ENCODE data around the gene XIRP1.

Gene XIRP1

DNA sequence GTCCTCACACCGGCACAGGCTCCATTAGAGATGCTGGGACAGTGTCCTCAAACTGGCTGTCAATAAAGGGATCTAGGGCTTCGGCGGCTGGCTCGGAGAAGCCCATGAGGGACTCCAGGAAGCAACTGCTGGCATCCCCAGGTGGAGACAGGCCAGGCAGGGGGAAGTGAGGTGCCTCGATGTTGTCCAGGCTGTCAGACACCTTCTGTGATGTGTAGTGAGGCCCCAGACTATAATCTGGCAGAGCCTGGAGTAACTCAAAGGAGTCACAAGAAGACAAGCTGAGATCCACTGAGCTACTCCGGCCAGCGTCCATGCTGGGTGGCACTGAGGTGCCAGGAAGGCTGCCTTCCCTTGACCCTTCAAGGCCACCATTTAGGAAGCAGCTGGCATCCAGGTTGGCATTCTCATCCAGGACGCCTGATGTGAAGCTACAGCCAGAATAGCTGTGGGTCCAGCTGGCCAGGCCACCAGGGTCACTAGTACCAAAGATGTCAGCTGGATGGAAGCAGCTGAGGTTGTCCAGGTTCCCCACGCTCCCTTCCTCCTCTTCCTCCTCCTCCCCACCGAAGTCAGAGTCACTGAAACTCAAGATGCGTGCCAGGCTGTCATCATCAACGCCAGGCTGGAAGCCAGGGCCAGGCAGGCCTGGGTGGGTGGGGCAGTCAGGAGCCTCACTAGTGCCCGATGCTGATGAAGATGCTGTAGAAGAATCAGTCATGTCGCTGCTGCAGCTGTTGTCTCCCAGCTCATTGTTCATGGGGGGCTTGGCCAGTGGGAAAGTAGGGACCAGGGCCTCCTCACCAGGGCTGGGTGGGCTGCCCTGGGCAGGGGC lies 49.1 kb downstream of the XIRP1 start:
- DNase-seq: no peak

DNA sequence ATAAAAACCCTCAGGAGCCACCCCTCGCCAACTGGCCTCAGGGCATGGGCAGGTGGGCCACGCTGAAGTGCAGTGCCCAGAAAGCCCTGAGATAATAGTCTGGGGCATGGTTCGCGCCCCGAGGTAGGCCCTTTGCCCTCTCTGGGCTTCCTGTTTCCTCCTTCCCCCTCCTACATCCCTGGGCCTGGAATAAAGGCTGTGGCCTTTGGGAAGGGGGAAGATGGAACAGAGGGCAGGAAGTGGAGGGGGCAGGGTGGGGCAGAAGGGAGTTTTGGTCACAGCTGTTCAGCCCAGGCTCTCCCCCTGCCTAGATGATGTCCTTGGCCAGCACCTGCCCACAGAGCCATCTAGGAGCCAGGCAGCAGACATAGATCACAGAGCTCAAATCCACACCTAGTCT lies 50.3 kb downstream of the XIRP1 start:
- no peak for DNase-seq

DNA sequence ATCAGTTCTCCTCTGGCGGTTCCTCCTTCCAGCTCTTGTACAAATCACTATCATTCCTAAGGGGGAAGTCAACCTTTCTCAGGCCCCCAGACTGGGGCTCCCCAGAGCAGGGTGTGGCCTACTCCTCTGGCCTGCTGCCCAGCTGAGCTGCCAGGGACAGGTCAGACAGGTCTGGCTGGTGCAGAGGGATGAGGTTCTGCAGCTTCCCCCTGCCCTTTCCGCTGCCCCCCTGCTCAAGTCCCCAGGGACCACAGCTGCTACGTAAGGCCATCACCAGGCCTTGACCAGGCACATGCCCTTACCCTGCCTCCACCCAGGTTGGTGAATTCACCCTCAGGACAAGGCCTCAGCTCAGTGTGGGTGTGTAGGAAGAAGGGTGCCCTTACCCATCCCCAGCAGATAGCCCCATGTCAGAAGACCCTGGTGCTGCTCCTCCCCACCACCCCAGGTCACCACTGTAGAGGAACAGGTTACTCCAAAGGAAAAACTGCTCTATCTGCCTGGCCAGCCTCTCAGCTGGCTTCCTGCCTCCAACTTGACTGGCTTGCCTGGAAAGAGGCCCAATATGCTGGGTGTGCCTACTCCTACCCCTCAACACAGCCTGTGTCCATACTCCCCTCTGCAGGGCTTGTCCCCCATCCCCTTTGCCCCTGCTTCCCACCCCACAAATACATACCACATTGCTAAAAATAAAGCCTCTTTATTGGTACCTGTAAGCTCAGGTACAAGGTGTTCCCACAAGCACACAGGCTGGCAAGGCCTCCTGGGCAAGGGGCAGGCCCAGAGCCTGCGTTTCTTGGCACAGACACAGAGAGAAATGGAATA lies 51.0 kb downstream of the XIRP1 start:
- DNase-seq: no peak

DNA sequence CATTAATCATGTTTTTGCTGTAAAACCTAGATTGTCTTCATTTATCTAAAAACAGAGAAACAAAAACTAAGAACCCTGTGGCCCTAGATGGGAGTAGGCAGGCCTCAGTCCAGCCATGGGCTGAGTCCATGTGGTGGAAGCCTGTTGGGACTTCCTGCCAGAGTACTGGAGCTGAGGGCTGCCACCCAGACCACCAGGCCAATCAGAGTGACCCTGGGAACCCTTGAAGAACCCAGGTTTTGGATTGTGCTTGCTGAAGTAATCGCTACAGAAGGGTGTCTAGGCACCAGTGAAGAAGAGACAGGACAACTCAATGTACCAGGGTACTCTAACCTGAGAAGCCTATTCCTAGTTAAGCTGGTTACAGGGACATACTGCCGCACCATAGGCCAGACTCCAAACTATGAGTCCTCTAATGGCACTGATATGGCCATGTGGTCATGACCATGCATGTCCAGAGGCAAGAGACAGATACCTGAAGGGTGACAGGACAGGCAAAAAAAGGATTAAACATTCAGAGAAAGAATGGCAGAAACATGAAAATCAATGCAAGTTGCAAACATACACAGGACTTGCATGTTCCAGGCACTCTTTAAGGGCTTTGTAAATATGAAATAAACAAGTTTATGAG lies 51.9 kb downstream of the XIRP1 start:
- DNase-seq: no peak

DNA sequence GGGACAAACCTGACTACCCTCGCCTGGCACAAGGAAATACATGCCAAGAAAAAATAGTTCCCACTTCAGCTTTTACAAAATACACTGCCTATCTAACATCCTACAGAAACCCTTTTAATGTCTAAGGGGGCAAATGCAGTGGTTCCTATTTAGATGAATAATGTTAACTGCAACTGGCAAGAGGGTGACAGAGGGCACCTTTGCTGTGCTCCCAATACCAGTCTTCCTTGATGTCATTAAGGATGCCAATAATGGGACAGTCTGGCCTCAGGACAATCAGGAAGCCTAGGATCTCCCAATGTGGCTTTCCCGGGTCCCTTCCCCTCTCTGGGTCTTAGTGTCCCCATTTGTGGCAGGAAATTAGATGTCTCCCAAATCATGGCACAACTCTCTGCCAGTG lies 53.0 kb downstream of the XIRP1 start:
- no peak for DNase-seq

DNA sequence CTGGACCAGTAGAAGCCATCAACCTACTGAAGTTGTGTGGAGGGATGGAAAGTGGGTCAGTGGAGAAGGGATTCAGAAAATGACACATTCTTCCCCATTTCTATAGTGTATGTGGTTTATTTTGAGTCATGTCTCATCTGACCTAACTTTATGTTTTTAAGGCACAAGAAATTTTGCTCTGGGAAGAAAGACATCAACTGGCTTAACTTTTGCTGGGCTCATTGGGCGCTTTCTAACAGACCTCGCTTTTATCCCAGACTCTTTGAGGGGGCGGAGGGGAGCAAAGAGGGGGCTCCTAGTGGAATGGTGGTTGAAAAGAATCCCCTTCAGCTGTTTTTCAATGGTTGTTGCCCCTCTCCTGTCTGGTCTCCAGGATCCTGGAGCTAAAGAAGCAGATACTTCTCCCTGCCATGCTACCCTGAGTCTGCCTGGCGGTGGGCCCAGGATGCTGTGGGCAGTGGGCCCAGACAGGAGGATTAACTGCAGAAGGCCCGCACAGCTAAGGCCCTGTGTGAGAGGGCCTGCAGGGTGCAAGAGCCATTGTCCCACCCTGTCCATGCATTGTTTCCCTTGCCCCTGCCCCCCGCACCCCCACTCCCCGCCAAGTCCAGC lies 53.5 kb downstream of the XIRP1 start:
- no peak for DNase-seq

DNA sequence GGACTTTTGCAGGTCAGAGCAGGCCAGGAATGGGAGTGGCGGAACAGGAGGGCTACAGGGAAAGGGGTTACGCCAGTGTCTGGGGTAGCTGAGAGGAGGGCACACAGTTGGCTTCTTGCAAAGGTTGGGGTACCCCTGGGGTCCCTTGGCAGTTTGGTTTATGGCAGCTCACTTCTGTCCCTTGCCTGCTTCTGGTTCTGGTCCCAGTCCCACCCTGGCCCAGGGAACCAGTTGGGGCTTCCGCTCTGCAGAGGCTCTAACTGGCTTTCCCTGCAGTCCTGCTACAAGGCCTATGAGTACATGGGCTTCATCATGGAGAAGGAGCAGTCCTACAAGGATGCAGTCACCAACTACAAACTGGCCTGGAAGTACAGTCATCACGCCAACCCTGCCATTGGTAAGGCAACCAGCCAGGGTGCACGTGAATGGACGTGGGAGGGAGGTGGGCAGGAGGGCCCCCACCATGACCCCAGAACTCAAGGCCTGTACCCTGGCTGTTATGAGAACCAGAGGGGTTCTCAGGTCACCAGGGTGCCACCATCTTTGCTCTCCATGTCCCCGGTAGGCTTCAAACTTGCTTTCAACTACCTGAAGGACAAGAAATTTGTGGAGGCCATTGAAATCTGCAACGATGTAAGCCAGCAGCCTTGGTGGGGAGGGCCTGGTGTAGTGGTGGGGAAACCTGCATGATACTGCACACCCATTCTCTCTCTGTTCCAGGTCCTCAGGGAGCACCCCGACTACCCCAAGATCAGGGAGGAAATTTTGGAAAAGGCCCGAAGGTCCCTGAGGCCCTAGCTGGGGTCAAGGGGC lies 54.2 kb downstream of the XIRP1 start:
- DNase-seq: no peak

DNA sequence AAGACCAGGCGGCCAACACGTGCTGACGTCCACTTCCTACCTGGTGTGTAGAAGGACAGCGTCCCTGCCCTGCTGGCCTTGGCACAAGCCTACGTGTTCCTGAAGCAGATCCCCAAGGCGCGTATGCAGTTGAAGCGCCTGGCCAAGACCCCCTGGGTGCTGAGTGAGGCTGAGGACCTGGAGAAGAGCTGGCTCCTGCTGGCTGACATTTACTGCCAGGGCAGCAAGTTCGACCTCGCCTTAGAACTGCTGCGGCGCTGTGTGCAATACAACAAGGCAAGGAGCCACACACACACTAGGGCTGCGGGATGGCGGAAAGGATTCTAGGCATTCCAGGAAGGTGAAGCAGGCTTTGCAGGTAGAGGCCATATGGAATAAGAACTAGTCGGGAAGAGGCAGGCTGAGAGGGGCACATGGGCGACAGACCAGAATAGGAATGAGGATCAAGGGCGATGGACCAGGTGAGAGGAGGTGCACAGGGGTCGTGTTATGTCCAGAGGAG lies 54.9 kb downstream of the XIRP1 start:
- no peak for DNase-seq

DNA sequence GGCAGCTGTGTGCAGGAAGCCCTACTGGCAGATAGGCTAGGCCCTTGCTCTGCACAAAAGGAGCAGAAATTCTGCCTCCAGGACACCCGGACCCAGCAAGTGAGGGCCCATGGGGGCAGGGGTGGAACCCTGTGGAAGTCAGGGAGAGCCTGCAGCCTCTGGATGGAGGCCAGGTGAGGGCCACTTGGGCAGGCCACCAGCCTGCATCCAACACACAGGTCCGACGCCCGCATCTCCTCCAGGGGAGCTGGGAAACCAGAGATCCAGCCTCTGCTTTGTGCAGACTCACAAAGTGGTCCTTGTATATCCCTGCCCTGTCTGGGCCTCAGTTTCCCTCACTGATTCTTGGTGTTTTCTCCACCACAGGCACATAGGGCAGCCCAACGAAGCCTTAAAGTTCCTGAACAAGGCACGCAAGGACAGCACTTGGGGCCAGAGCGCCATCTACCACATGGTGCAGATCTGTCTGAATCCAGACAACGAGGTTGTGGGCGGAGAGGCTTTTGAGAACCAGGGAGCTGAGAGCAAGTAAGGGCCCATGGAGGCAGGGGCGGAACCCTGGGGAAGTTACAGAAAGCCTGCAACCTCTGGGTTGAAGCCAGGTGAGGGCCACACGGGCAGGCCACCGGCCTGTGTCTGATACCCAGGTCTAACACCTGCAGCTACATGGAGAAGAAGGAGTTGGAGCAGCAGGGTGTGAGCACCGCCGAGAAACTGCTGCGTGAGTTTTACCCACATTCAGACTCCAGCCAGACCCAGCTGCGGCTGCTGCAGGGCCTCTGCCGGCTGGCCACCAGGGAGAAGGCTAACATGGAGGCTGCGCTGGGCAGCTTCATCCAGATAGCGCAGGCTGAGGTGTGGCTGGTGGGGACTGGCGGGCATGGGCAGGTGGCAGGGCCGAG lies 55.6 kb downstream of the XIRP1 start:
- DNase-seq: no peak

DNA sequence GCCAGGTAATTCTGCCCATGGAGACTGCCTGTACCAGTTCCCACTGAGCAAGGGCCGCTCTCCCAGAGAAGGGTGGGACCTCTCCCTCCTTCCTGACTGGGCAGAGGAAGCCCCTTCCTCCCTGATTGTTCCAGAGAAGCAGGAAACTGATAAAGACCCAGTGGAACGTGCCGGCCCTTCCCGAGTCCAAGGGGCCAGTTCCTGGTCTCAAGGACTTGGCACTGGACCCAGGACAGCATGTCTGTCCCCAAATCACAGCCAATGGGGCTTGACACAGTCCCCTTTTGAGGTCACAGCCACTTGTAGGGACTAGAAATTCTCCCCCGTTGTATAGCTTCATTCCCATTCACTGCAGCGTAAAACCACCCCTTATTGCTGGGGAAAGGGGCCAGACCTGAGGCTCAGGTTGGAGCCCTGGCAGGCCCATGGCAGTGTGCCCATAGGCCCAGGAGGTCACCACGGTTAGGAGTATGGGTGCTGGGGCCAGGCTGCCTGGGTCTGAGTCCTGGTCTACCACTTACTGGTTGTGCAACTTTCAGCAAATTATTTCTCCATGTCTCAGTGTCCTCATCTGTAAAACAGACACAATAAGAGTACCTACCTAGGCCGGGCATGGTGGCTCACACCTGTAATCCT lies 57.1 kb downstream of the XIRP1 start:
- no peak for DNase-seq

DNA sequence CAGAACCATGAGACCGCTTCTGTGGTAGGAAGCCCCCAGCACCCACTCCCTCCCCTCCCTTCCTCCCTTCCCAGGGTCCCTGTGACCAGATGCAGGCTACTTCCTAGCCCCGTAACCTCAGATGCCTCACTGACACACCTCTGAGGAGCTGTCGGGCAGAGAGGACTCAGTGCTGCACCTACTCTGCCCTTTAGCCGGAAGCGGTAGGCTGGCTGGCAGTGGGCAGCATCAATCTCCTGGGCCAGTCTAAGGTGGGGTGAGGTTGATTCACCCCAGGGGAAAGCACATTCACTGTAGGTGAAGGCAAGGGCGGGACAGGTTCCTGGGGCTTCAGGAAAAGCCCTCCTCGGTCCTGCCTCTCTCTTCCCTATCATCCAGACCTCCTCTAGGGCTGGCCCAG lies 58.1 kb downstream of the XIRP1 start:
- no peak for DNase-seq

DNA sequence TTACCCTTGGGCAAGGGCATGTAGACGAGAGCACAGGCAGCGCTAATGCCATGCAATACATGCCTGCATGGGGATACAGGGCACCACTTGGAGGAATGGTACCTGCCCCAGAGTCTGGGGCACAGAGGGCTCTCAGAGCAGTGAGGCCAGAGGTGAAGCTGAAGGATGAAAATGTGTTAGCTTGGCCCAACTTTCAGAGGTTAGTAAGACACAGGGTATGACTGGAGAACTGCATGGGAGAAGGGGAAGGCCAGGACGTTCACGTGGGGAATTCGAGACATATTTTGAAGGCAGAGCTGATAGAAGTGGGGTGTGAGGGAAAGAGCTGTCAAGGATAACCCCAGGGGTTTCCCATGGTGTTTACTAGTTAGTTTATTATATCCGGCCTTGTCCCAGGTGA lies 58.6 kb downstream of the XIRP1 start:
- DNase-seq: no peak

All from NCI-H1436 treated with DMSO at 0.1 percent for 48 hours (cell line).